Natural killer cell (primary cell): ENCODE results near the gene GSTK1. TPM values are rescaled to one million over a fixed set of nuclear protein-coding genes. Genes with fewer than 3 reads are reported as not detected.
A peak's percentile ranks its signal among the peaks of the same experiment; 100 is the strongest.
"Not testable (repeated sequence)": the region's sequence is repeated elsewhere in the genome, so short reads cannot be mapped to it uniquely, and the experiment has no call there.

ENCODE experiments used
- ATAC-seq, 3 donors: fragments of 150-1000 bp in 2 of 3; fragments of 200-7000 bp in 1 of 3; cut with Tn5 transposase; 1 replicate in 1 of 3; 2 replicates in 2 of 3; pipeline ENCODE4 v1.10.0; 2021; ENCODE audit warnings: mild to moderate bottlenecking in 2 of 3, moderate library complexity in 2 of 3
- DNase-seq, 2 donors: peaks; one replicate each; pipeline versions ENCODE4 v3.0.0 to v3.0.0-alpha.2; 2013 to 2021; ENCODE audit warnings: mixed read lengths in 1 of 2
- H3K27ac ChIP-seq: one replicate; pipeline ENCODE4 v1.5.1; 2013; ENCODE audit warnings: mild to moderate bottlenecking, low read length
- H3K27me3 ChIP-seq: one replicate; pipeline ENCODE4 v1.6.1; 2013; ENCODE audit warnings: low read length; ENCODE audit not compliant: control insufficient read depth, insufficient read depth
- H3K36me3 ChIP-seq: one replicate; pipeline ENCODE4 v1.6.1; 2013; ENCODE audit warnings: low read length; ENCODE audit not compliant: control insufficient read depth, insufficient read depth
- H3K4me1 ChIP-seq: one replicate; pipeline ENCODE4 v1.6.1; 2013; ENCODE audit warnings: low read length; ENCODE audit not compliant: control insufficient read depth, insufficient read depth
- H3K4me3 ChIP-seq: one replicate; pipeline ENCODE4 v1.5.1; 2013; ENCODE audit warnings: low read length
- H3K9me3 ChIP-seq: one replicate; pipeline ENCODE4 v1.6.1; 2013; ENCODE audit warnings: low read length; ENCODE audit not compliant: control insufficient read depth, insufficient read depth
- H3K27ac Mint-ChIP-seq, 2 donors: one replicate each; pipeline ENCODE4 v1.8.0; 2022; ENCODE audit warnings: mild to moderate bottlenecking in 2 of 2, mixed read lengths in 2 of 2, moderate library complexity in 1 of 2
- H3K27me3 Mint-ChIP-seq, 2 donors: one replicate each; pipeline ENCODE4 v1.8.0; 2022; ENCODE audit warnings: low read depth in 2 of 2, mixed read lengths in 2 of 2
- H3K36me3 Mint-ChIP-seq: one replicate; pipeline ENCODE4 v1.8.0; 2022; ENCODE audit warnings: mixed read lengths
- H3K4me1 Mint-ChIP-seq, 2 donors: one replicate each; pipeline ENCODE4 v1.8.0; 2022; ENCODE audit warnings: mixed read lengths in 2 of 2
- H3K4me3 Mint-ChIP-seq: one replicate; pipeline ENCODE4 v1.8.0; 2022; ENCODE audit warnings: mild to moderate bottlenecking, moderate library complexity, mixed read lengths
- H3K9me3 Mint-ChIP-seq, 2 donors: one replicate each; pipeline ENCODE4 v1.8.0; 2022; ENCODE audit warnings: mixed read lengths in 2 of 2
- WGBS: methylation state at CpG from one replicate; pipeline ENCODE4 v1.1.7; 2013; ENCODE audit warnings: missing lambda C conversion rate; ENCODE audit not compliant: insufficient coverage; 5-methylcytosine and 5-hydroxymethylcytosine counted together
- intact Hi-C: fragments of 100-400 bp; cut with micrococcal nuclease; formaldehyde crosslinking; loops from one replicate; pipeline ENCODE4 v1.14.2; 2022
- total RNA-seq, 4 donors: library from RNA; stranded (reverse); fragments of 120-200 nt in 1 of 4; gene quantifications; one replicate each; pipeline versions ENCODE4 v1.2.3 to v1.2.4, GENCODE V29; 2013 to 2022
- TF ChIP-seq, protein P1 (sequence below): fragments of 200-600 bp; IDR thresholded peaks from one replicate; pipeline ENCODE4 v1.8.0; 2022; ENCODE audit warnings: antibody characterized with exemption

Gene GSTK1
- total RNA-seq, 3 donors from 2014 or later (not counting 1 experiment from before 2014, with no cell fraction given), result 159 to 215 (median 181) TPM

DNA sequence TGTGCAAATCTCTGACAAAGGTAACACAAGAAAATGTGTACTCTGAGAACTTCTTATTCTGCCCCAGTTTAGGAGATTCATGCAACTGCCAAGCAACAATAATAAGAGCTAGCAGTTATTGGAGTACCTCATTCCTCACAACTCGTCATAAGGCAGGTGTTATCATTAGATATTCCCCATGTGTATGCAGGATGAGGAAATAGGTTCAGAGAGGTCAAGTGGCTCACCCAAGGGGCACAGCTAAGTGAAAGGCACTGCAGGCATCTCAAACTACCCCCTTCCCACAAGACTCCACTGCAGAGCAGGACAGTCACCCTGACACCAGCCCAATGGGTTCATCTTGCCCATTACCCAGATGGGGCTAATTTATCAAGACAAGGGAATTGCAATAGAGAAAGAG lies 1.3 kb upstream of the GSTK1 start:
- Histone ChIP-seq H3K9me3 (no peaks in the 10 kb centered on the region), H3K4me1 (peaks cover 18% of the 10 kb centered on the region), H3K4me3 (no peak overlapping the region), H3K27me3 (no peaks in the 10 kb centered on the region), H3K27ac (no peak overlapping the region), H3K36me3 (peaks cover 11% of the 10 kb centered on the region)
- H3K9me3 Mint-ChIP-seq, result no peaks in the 10 kb centered on the region
- H3K4me1 Mint-ChIP-seq, result peaks cover 29 to 34% of the 10 kb centered on the region in 2 donors
- H3K4me3 Mint-ChIP-seq, result peak overlapping the region; percentile 74
- H3K36me3 Mint-ChIP-seq, result no peaks in the 10 kb centered on the region
- ATAC-seq, result no peak
- peak overlapping the region; percentile 7 to 22 for H3K27ac Mint-ChIP-seq
- intact Hi-C loops, result no loop called here
- TF ChIP-seq, protein P1, sequence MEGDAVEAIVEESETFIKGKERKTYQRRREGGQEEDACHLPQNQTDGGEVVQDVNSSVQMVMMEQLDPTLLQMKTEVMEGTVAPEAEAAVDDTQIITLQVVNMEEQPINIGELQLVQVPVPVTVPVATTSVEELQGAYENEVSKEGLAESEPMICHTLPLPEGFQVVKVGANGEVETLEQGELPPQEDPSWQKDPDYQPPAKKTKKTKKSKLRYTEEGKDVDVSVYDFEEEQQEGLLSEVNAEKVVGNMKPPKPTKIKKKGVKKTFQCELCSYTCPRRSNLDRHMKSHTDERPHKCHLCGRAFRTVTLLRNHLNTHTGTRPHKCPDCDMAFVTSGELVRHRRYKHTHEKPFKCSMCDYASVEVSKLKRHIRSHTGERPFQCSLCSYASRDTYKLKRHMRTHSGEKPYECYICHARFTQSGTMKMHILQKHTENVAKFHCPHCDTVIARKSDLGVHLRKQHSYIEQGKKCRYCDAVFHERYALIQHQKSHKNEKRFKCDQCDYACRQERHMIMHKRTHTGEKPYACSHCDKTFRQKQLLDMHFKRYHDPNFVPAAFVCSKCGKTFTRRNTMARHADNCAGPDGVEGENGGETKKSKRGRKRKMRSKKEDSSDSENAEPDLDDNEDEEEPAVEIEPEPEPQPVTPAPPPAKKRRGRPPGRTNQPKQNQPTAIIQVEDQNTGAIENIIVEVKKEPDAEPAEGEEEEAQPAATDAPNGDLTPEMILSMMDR, result no peak
- no peaks in the 10 kb centered on the region for H3K27me3 Mint-ChIP-seq
- WGBS, result 100% methylated on average over 1 of the region's 1 CpG
- DNase-seq, result no peak

DNA sequence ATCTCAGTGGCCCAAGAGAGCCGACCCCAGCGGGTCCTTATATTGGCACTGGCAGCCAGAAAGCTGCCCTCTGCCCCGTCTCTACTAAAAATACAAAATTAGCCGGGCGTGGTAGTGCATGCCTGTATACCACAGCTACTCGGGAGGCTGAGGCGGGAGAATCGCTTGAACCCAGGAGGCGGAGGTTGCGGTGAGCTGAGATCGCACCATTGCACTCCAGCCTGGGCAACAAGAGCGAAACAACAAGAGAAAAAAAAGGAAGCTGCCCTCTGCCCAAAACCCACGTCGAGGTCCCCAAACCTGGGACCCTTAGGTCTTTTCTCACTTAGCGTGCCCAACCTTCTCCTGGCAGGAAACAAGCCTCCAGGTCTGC lies 941 bp downstream of the GSTK1 start:
- ATAC-seq, H3K27me3 Mint-ChIP-seq, H3K36me3 Mint-ChIP-seq, H3K27me3 ChIP-seq, H3K9me3 ChIP-seq, H3K9me3 Mint-ChIP-seq, DNase-seq, intact Hi-C loops: not testable (repeated sequence)
- H3K27ac Mint-ChIP-seq, result peak overlapping the region; percentile 69 to 93
- Histone ChIP-seq H3K4me1 (peaks cover 18% of the 10 kb centered on the region), H3K36me3 (peaks cover 32% of the 10 kb centered on the region), H3K27ac (peak overlapping the region; percentile 71), H3K4me3 (peak overlapping the region; percentile 95)
- 52% methylated on average over 15 of the region's 15 CpGs for WGBS
- H3K4me1 Mint-ChIP-seq, result peaks cover 24 to 34% of the 10 kb centered on the region in 2 donors
- H3K4me3 Mint-ChIP-seq, result peak overlapping the region; percentile 95

DNA sequence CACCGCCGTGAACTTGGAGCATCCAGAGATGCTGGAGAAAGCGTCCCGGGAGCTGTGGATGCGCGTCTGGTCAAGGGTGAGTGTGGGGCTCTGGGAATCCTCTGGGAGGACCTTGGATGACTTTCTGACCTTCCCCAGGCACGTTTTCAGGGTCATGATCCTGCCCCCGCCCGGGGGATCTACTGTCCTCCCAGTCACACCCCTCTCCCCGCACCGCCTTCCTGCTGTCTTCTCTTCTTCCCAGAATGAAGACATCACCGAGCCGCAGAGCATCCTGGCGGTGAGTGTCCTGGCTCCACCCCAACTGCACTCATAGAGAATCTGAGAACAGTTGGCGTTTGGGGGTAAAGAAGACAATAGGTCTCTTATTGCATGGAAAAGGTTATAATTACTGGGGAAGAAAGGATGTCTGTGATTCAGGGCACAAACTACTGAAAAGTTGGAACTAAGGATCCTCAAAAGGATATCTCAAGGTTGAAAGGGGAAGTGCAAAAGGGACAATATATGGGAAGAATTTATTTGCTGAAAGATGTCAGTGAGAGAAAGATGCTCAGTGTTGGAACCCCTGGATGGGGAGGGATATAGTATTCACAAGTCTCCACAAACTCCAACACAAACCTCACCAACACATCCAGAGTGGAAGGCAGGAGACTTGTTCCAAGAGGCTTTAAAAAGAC lies 1.9 kb downstream of the GSTK1 start:
- Histone ChIP-seq H3K9me3 (no peaks in the 10 kb centered on the region), H3K36me3 (peaks cover 42% of the 10 kb centered on the region), H3K4me1 (peaks cover 18% of the 10 kb centered on the region), H3K27me3 (no peaks in the 10 kb centered on the region), H3K4me3 (no peak overlapping the region), H3K27ac (no peak overlapping the region)
- Mint-ChIP-seq H3K36me3 (no peaks in the 10 kb centered on the region), H3K4me3 (peak overlapping the region; percentile 95), H3K27me3 (no peaks in the 10 kb centered on the region), H3K9me3 (no peaks in the 10 kb centered on the region), H3K4me1 (peaks cover 24 to 34% of the 10 kb centered on the region in 2 donors), H3K27ac (peak overlapping the region; percentile 69 to 93)
- intact Hi-C loops, result no loop called here
- WGBS, result 90% methylated on average over 15 of the region's 15 CpGs
- TF ChIP-seq, protein P1, result no peak
- ATAC-seq (no peak), DNase-seq (no peak)

DNA sequence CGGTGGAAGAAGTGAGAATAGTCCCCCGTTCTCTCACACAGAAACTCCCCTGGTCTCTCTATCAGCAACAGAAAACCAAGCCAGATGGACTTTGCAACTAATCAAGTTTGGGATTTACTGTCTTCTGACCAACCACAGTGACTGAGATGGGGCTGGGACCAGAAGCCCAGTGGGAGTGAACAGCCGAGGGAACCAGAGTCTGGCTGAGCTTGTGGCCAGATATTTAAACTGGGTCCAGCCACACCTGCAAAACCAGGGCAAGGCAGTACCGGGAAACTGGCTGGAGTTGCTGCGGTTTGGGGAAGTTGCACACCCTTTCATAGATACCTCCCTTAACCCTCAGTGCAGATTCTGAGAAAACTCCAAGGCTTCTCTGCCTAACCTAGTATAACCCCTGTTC lies 6.0 kb downstream of the GSTK1 start:
- ATAC-seq, result no peak
- intact Hi-C loops, result no loop called here

More for the DNA sequence above, 6.0 kb downstream of the GSTK1 start:
- H3K4me3 ChIP-seq, result no peak overlapping the region
- H3K36me3 ChIP-seq, result peaks cover 42% of the 10 kb centered on the region
- WGBS, result 53% methylated on average over 5 of the region's 5 CpGs
- Mint-ChIP-seq H3K27ac (peak overlapping the region in 1 of 2 donors; percentile 14), H3K27me3 (no peaks in the 10 kb centered on the region), H3K4me3 (no peak overlapping the region), H3K9me3 (no peaks in the 10 kb centered on the region), H3K36me3 (no peaks in the 10 kb centered on the region), H3K4me1 (peaks cover 16 to 19% of the 10 kb centered on the region in 2 donors)
- no peak overlapping the region for H3K27ac ChIP-seq
- peaks cover 10% of the 10 kb centered on the region for H3K4me1 ChIP-seq
- H3K27me3 ChIP-seq, result no peaks in the 10 kb centered on the region
- no peak for DNase-seq
- TF ChIP-seq, protein P1, result no peak
- no peaks in the 10 kb centered on the region for H3K9me3 ChIP-seq
